GM19467 (cell line): ENCODE measurements around the gene TMCC1.

Experiments used
- ATAC-seq: cut with Tn5 transposase; IDR thresholded peaks from one replicate; pipeline ENCODE4 v1.9.1; 2021; ENCODE audit warnings: mild to moderate bottlenecking, moderate library complexity; ENCODE audit not compliant: unreplicated experiment

The TMCC1 gene

DNA sequence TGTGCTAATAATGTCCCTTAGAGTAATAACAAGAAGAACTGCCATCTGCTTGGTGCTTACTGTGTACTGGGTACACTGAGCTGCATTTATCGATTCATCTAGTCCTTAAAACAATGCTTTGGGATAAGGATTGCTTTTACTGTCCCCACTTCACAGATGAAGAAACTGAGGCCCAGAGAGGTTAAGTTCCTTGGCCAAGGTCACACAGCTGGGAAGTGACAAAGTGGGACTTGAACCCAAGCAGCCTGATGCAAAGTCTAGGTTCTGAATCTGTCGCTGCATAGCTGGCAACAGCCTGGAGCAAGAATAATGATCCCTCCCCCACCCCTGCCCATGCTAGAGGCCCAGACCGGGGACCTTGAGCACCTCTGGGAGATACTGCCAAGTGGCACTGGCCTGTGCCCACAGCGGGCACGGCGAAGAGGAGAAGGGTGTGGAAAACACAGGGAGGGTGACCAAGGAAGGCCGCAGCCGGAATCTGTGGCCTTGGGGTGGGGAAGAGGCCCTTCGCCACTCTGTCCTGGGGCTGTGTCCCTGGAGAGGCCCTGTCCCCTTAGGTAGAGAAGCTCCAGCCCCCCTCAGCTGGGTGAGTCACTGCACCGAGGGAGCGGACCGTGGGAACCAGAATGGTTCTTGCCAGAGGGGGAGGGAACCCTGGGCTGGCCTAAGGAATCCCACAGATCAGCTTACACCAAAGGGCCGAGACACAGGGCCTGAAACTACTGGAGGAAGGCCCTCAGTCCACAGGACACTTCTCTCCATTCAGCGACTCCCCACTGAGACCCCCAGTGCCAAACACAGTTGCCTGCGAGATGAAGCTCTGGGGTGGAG, 290.6 kb downstream of the TMCC1 start:
- ATAC-seq, result no peak

DNA sequence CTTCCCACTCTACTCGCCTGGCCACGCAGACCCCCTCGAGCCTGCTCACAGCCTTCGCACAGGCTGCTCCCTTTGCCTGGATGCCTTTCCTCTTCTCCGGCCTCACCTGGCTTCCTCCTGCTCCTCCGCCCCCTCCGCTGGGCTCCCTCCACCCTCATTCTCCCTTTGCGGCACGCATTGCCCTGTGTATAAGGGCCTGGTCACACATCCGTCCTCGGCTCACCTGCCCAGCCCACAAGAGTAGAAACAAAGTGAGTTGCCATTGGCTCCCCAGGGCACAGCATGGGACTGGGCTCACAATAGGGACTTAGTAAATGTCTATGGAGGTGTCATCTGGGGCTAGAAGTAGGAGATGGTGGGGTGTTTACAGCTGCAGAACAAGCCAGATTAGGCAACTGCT, 291.2 kb downstream of the TMCC1 start:
- no peak for ATAC-seq

DNA sequence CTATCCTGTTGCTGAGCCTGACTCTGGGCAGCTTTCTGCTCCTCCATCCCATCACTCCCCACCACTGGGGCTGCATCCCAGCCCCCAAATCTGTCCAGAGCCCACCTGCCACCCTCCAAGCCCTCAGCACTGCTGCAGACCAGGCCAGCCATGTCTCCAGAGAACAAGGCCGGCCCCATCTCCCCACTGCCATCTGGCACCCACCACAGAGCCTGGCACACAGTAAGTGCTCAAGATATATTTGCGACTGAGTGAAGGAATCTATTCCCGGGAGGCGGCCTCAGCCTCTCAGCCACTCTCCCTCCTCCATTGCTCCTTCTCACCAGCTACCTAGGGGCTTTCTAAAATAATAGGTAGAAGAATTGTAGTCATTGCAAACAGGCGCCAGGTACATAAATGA, 291.8 kb downstream of the TMCC1 start:
- no peak for ATAC-seq

DNA sequence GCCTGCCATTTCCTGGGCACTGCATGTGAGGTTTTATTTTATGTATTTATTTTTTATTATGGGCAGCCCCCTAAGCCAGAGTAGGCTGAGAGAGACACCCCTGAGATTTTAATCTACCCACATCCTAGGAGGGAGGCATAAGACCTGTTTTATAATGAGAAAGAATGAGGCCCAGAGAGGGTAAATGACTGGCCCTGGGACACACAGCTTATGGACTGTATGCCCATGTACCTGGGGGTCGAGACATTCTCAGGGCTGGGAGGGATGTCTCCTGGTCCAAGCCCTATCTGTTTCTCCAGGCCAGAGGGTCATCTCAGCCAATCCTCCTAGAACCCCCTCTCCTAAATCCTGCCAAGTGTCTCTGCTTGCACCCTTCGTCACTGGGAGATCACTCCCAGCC, 293.2 kb downstream of the TMCC1 start:
- no peak for ATAC-seq

DNA sequence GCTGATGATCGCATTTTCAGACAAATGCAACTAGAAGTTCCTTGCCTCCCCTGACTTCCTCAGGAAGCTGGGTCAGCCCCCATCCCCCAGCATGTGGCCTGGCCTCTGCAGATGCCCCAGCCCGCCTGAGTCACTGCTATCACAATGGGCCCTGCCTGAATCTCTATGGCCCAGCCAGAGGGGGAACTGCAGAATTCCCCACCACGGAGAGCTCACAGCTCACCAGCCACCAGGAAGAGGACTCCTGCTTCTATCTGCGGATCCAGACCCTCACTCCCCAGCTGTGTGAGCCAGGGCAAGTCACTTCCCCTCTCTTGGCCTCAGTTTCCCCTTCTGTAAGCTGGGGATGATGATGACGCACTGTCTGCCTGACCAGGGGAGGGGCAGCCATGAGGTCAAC, 293.9 kb downstream of the TMCC1 start:
- no peak for ATAC-seq

DNA sequence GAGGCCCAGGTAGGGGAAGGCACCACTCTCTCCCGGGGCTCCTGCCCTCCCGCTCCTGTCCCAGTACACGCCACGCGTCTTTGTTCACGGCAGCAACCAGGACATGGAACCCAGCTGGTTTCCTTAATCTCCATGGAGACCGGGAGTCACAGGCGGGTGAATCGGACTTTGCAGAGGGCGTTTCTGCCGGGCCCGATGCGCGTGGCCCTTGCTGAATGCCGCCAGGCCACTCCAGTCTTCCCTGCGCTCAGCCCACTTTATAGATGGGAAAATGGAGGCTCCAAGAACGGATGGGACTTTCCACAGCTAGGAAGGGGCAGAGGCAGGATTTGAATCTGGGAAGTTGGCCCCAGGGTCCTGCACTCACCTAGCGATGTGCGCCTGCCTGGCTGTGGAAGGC, 294.4 kb downstream of the TMCC1 start:
- ATAC-seq, result no peak

DNA sequence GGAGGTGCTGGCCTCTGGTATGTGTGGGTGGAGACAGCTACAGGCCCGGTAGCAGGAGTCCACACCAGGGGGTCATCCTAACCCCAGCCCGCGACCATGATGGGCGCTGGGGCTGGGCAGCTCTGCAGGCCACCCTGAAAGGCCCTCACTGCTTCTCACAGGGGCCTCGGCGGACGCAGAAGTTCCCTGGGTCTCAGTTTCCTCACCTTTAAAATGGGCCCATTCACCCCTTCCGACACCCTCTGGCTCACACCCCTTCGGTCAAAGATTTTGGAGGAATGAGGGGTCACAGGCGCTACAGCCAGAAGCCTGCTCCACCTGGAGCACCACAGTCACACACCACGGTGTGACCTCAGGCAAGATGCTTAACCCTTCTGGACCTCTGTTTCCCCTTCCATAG, 295.0 kb downstream of the TMCC1 start:
- ATAC-seq, result no peak

DNA sequence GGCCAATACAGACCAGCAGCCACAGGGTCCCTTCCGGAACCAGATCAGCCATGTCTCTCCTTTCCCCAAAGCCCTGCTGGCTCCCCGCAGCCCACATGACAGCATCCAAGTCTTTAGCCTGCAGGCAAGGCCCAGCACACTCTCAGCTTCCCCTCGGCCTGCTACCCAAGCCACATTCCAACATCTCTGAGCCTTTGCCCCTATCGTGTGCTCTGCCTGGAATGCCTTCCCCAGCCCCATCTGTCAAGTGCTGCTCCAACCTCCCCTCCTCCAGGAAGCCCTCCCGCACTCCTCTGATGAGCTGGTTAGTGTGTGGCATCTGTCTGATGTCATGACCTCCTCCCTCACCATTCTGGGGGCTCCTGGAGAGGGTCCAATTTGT, 295.5 kb downstream of the TMCC1 start:
- no peak for ATAC-seq
